Measurements from ENCODE around the gene POLK. TPM values are rescaled to one million over a fixed set of nuclear protein-coding genes. Genes with fewer than 3 reads are reported as not detected.
A peak's percentile ranks its signal among the peaks of the same experiment; 100 is the strongest.

The POLK gene
- total and polyA plus RNA-seq, 8 donors, result 3.7 to 145 (median 21.2) TPM

- intact Hi-C loops (cut with DNase I; ENCODE audit: low total_unique reads), result no loop called here
- WGBS, 5 donors, result 0 to 3% (median 0%) methylated on average over 1 of the region's 1 CpG
- peak in 1 of 2 donors; percentile 63 for DNase-seq
- Histone ChIP-seq H3K4me3 (peak overlapping the region; percentile 75 to 93 (median 85)), H3K4me1 (peaks cover 9 to 74% (median 53%) of the 10 kb centered on the region in 4 donors), H3K27me3 (no peaks in the 10 kb centered on the region), H3K9me3 (no peaks in the 10 kb centered on the region), H3K36me3 (peaks cover 0 to 4% (median 3%) of the 10 kb centered on the region in 4 donors), H3K27ac (peak overlapping the region in 4 of 5 donors; percentile 86 to 92 (median 91))
- no peak for TF ChIP-seq POLR2A (IDR thresholded peaks at IDR 0.05)
- no peak for TF ChIP-seq POLR2AphosphoS5 (IDR thresholded peaks at IDR 0.05)
- no peak for TF ChIP-seq CTCF (IDR thresholded peaks at IDR 0.05)
- TF ChIP-seq EP300 (IDR thresholded peaks at IDR 0.05), result no peak
Observed at GRCh38 chr5:75509956-75510355, 1.7 kb upstream of the POLK start.

GRCh38 chr5:75510417-75510835, 1.3 kb upstream of the POLK start:
- Histone ChIP-seq H3K4me1 (peaks cover 9 to 72% (median 51%) of the 10 kb centered on the region in 4 donors), H3K27ac (peak overlapping the region; percentile 86 to 92 (median 92)), H3K9me3 (no peaks in the 10 kb centered on the region), H3K27me3 (no peaks in the 10 kb centered on the region), H3K4me3 (peak overlapping the region; percentile 75 to 93 (median 85)), H3K36me3 (no peaks in the 10 kb centered on the region)
- 0% methylated on average over 14 to 15 of the region's 15 CpGs for WGBS, 5 donors
- intact Hi-C loops (cut with DNase I; ENCODE audit: low total_unique reads), result no loop called here
- no peak for TF ChIP-seq POLR2AphosphoS5 (IDR thresholded peaks at IDR 0.05)
- no peak for TF ChIP-seq EP300 (IDR thresholded peaks at IDR 0.05)
- TF ChIP-seq POLR2A (IDR thresholded peaks at IDR 0.05), result no peak
- TF ChIP-seq CTCF (IDR thresholded peaks at IDR 0.05), result no peak
- DNase-seq, result peak in 1 of 2 donors; percentile 52

GRCh38 chr5:75510836-75511434, 756 bp upstream of the POLK start:
- Histone ChIP-seq H3K27me3 (no peaks in the 10 kb centered on the region), H3K4me3 (peak overlapping the region; percentile 75 to 93 (median 85)), H3K36me3 (no peaks in the 10 kb centered on the region), H3K9me3 (no peaks in the 10 kb centered on the region), H3K27ac (peak overlapping the region; percentile 86 to 92 (median 92)), H3K4me1 (peaks cover 9 to 67% (median 49%) of the 10 kb centered on the region in 4 donors)
- peak in 1 of 2 donors; percentile 83 for DNase-seq
- TF ChIP-seq CTCF (IDR thresholded peaks at IDR 0.05) (no peak), POLR2A (IDR thresholded peaks at IDR 0.05) (no peak), EP300 (IDR thresholded peaks at IDR 0.05) (no peak), POLR2AphosphoS5 (IDR thresholded peaks at IDR 0.05) (no peak)
- WGBS, 5 donors, result 0 to 1% (median 1%) methylated on average over 28 to 54 of the region's 54 CpGs
- intact Hi-C loops (cut with DNase I; ENCODE audit: low total_unique reads), result no loop called here

- H3K9me3 ChIP-seq, result no peaks in the 10 kb centered on the region
- TF ChIP-seq CTCF (IDR thresholded peaks at IDR 0.05) (no peak), EP300 (IDR thresholded peaks at IDR 0.05) (no peak), POLR2AphosphoS5 (IDR thresholded peaks at IDR 0.05) (no peak), POLR2A (IDR thresholded peaks at IDR 0.05) (no peak)
- H3K27ac ChIP-seq, result peak overlapping the region in 4 of 5 donors; percentile 86 to 92 (median 91)
- peak in 1 of 2 donors; percentile 12 for DNase-seq
- no peaks in the 10 kb centered on the region for H3K36me3 ChIP-seq
- intact Hi-C loops (cut with DNase I; ENCODE audit: low total_unique reads), result no loop called here
- H3K4me3 ChIP-seq, result peak overlapping the region; percentile 75 to 93 (median 85)
- H3K4me1 ChIP-seq, result peaks cover 9 to 74% (median 45%) of the 10 kb centered on the region in 4 donors
- 68 to 73% (median 70%) methylated on average over 16 of the region's 16 CpGs for WGBS, 5 donors
- H3K27me3 ChIP-seq, result no peaks in the 10 kb centered on the region
Observed at GRCh38 chr5:75512383-75513074, 838 bp downstream of the POLK start.
